Measurements from ENCODE around the gene ZNRF3.
A peak's percentile ranks its signal among the peaks of the same experiment; 100 is the strongest.
"Not testable (repeated sequence)": the region's sequence is repeated elsewhere in the genome, so short reads cannot be mapped to it uniquely, and the experiment has no call there.

ZNRF3 gene

DNA sequence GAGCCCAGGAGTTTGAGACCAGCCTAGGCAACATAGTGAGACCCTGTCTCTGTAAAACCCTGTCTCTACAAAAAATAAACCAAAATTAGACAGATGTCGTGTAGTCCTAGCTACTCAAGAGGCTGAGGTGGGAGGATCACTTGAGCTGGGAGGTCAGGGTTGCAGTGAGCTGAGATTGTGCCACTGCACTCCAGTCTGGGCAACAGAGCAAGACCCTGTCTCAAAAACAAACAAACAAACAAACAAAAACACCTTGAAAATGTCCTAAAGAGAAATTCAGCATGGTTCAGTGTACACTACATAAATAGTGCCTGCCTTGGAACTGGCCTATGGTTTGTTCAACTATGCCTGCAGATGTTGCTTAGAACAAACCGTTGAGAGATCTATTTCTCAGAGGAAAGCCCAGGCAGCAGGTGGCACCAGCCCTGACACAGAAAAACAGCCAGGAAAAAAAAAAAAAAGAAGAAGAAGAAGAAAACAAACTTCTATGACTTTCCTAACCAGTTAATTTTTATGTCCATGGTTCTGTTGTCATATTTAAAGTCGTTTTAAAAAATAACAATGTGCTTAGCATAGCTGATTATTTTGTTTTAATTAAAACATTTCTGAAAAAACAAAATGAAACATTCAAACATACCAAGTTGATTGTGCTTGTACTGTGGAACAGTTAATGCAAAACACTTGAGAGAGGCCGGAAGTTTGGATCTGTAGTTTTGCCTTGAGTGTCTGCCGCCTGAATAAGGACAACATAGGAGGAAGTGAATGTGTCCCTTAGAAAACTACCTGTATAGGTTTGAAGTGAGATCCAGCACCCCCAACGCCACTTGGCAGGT lies 194.9 kb downstream of the ZNRF3 start:
- intact Hi-C loops (cut with DNase I): no loop called here

DNA sequence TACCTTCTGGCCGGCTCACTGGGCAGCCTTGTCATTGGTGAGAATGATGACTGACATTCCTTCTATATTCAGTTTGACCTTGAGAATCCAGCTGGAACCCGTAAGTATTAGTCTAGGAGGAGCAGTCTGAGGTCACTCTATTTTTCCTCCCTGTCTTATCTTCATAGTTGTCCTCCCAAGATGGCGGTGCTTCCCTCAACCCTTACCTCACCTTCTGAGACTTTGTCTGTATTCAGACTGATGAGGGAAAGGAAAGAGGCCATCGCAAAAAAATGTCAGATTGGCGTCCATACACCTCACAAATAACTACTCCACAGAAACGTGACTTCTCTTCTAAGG lies 195.5 kb downstream of the ZNRF3 start:
- DNase-seq: no peak
- intact Hi-C loops (cut with DNase I): no loop called here

More for the DNA sequence above, 194.9 kb downstream of the ZNRF3 start:
- DNase-seq: no peak

DNA sequence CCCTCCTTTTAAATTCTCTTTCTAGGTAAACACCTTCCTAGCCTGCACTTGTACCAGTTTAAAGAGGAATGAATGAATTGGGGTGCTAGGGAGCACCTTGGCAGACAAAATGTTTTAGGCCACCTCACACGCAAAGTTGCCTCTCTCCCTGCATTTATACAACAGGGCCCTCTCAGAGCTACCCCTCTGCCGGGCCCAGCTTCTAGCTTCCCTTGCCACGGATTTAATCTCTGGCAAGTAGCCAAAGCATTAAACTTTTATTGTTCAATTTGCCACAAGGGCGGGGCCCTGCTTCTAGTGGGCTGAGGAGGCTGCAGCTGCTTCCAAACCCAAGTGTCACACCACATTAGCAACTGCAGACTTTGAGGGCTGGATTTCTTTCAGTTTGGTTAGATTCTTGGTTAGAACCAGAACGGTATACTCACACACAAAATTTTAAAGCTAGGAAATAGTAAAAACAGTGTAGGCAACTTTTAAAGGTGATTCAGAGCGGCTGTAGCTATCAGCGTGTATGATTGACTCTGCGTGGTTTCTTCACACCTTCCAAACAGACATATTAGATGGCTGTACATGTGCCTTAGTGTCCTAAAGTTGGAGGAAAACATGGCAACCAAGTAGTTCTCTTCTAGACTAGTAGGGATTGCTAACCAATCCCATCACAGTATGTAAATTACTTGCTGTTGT lies 196.0 kb downstream of the ZNRF3 start:
- intact Hi-C loops (cut with DNase I): no loop called here
- no peak for DNase-seq

DNA sequence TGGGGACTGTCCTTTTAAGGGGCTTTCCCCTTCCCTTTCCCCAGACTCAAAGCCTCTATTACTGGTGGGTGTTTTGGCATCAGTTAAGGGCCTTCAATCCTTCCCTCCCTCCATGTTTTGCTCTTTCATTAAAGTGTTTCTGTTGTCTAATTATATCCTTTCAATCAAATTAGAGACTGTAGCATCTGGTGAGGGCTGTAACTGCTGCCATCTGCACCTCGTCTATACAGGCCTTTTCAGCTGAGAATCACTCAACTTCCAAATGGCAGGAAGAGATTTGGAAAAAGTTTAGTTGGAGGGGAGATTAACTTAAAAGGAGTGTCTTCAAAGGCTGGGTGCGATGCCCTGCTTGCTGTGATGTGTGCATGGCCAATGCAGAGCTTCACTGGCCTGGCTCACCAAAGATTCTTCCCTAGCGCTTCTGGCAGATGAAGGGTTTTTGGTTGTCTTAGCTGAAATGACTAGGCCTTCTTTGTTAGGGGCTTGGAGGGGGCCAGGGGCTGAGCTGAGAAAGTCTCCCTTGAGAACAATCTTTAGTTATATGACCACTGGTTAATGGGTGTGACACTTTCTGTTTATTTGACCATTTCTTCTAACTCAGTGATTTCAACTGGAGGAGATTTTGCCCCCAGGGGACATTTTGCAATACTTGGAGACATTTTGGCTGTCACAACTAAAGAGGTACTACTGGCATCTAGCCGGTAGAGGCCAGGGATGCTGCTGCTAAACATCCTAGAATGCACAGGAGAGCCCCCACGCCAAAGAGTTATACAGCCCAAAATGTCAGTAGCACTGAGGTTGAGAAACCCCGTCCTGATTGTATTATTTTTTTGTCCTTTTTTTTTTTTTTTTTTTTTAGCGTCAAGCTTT lies 197.0 kb downstream of the ZNRF3 start:
- DNase-seq: no peak
- intact Hi-C loops (cut with DNase I): no loop called here

DNA sequence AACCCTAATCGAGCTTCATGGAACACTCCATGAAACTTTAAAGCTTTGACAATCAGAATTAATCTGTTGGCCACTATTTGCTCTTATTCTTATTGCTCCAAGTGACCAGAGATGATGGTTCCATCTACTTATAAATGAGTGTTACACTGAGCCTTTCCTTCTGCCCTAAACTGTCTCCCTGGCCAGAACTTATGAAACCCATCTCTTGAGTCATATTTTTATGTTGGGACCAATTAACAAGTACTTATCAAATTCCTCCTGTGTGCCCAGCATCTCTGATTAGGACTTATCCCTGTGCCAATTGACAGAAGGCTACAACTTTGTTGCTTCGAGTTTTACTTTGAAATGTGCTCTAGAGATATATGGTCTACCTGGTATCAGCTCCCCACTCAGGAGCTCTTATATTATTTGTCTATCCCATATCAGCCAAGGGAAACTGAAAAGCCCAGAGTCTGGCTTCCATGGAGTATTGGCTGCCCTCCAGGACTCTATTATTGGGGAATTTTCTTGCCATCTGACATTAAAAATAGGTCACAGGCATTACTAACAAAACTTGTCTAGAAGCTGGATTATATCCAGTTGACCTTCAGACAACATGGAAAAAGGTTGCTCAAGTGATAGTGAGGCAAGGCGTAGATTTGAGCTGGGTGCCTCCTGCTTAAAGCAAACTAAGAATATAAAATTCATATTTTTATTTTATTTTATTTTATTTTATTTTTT lies 198.3 kb downstream of the ZNRF3 start:
- DNase-seq: no peak
- intact Hi-C loops (cut with DNase I): no loop called here

DNA sequence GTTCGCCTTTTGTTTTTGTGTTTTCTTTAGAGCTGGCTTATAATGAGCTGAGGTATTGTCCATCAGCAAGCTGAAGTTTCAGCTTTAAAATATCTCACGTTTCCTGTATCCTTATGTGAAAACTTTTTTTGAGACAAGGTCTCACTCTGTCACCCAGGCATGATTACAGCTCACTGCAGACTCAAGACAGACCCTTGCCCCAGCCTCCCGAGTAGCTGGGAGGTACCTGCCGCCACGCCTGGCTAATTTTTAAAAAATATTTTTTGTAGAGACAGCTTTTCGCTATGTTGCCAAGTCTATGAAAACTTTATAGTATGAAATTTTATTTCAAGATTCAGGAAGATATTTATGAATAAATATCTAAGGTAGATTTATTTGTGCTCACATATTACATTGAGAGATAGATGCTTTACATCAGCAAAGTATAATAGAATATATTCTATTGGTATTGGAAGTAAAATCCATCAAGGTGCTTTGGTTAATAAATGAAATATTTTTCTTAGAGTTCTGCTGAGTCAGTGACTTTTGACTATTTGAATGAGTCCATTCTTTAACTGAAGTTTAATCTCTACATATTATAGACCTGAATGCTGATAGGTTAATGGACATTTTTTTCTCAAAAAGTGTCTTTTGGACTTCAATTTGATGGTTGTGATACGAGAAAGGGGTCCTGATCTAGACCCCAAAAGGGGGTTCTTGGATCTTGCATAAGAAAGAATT lies 199.6 kb downstream of the ZNRF3 start:
- no peak for DNase-seq
- intact Hi-C loops (cut with DNase I): no loop called here

DNA sequence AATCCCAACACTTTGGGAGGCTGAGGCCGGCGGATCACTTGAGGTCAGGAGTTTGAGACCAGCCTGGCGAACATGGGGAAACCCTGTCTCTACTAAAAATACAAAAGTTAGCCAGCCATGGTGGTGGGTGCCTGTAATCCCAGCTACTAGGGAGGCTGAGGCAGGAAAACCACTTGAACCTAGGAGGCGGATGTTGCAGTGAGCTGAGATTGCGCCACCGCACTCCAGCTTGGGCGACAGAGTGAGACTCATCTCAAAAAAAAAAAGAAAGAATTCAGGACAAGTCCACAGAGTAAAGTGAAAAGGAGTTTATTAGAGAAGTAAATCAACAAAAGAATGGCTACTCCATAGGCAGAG lies 200.2 kb downstream of the ZNRF3 start:
- intact Hi-C loops (cut with DNase I); DNase-seq: not testable (repeated sequence)

DNA sequence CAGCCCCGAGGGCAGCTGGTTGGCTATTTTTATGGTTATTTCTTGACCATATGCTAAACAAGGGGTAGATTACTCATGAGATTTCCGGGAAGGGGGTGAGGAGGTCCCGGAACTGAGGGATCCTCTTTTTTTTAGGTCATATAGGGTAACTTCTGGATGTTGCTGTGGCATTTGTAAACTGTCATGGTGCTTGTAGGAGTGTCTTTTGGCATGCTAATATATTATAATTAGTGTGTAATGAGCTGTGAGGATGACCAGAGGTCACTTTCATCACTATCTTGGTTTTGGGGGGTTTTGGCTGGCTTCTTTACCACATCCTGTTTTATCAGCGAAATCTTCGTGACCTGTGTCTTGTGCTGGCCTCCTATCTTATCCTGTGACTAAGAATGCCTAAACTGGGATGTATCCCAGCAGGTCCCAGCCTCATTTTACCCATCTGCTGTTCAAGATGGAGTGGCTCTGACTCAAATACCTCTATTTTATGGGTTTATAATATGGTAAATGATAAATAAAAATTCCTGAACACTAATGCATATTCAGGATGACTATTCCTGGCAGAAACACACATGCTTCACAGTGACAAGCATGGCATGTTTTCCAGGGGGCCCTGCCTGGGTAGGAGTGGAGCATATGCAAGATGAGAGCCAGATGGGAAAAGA lies 200.7 kb downstream of the ZNRF3 start:
- DNase-seq: no peak
- intact Hi-C loops (cut with DNase I): no loop called here

DNA sequence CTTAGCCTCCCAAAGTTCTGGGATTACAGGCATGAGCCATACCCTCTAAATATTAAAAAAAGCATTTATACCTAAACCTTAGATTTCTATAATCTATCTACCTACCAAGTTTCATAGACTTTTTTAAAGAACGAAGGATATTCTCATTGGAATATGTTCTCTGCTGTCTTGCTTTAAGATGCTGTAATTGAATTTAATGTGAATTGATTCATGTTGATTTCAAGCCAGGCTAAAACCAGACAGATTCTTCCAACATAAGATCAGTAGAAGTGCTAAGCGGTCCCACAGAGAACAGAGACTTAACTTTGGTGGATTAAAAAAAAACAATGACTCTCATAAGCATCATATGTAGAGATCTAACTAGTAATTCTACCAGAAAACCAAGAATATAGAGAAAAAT lies 203.6 kb downstream of the ZNRF3 start:
- intact Hi-C loops (cut with DNase I): no loop called here
- no peak for DNase-seq

DNA sequence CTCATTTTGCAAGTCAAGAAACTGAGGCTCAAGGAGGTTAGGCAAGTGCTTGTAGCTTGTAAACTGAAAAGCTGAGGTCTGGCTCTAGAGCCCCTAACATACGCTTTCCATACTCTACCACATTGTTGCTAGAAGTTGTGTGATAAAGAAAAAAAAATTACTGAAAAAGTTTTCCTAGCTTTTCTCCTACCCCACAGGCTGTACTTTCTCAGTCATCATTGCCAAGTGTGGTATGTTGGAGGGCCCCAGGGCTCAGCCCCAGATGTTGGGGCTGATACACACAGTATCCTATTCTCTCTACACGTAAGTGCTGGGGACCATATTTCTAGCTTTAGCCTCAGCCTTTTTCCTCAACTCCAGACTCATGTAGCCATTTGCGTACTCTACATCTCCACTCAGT lies 205.4 kb downstream of the ZNRF3 start:
- no peak for DNase-seq
- intact Hi-C loops (cut with DNase I): no loop called here

DNA sequence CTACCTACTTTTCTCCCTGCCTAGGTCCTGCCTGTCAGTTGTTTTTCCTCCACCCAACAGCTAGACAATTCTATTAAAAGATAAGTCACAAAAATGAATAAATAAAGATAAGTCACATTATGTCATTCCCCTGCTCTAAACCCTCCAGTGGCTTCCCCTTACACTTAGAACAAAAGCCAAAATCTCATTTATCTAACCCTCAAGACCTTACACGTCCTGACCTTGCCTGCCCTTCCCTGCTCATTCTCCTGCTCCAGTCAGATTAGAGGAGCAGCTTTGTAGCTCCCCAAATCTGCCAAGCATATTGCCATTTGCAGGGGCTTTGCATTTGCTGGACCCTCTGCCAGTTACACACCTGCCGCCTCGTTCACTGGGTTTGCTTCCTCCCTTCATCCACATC lies 206.1 kb downstream of the ZNRF3 start:
- no peak for DNase-seq
- intact Hi-C loops (cut with DNase I): no loop called here

DNA sequence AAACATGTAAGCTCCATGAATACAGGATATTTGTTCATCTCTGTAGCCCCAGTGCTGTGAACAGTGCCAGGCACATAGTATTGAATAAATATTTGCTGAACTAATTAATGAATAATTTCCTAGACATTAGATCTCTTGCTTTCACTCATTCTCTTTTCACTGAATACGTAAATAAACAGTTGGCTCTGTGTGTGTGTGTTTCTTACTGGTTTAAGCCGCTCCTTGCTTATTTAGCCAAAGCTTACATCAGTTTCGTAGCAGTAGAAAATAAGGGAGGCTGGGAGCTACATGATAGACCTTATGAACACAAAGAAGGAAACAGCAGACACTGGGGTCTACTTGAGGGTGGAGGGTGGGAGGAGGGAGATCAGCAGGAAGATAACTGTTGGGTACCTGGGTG lies 206.7 kb downstream of the ZNRF3 start:
- no peak for DNase-seq
- intact Hi-C loops (cut with DNase I): no loop called here

DNA sequence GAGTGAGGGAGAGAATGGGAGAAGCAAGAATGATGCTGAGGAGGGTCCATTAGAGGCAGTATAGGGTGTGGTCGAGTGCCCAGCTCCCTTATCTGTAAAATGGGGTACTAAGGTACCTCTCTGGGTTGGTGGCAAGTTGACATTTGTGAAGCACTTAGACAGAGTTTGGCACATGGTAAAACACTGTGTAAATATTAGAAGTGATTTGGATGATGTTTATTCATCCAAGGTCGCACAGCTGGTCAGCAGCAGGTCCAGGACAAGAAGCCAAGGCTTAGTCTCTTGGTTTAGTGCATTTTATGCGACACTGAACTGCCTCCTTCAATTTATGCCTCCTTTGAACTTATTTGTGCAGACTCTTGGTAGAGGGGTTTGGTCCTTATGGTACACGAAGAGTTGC lies 208.9 kb downstream of the ZNRF3 start:
- intact Hi-C loops (cut with DNase I): no loop called here
- DNase-seq: no peak

DNA sequence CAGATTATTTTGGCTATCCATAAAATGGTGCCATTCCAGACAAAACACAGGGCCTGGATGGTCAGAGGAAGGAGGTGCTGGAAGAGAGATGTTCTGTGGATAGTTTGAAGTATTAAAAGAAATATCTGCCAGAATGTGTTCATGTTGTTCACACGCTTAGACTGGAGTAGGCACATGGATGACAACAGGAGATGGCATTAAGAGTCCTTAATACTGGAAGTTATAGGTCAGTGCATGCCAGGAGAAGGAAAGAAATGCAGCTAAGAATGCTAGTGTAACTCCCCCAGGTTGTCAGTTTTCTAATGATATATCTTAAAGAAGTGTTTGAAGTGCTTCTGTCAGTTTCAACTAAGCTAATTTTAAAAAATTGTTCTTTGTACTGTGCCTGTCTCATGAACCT lies 209.7 kb downstream of the ZNRF3 start:
- no peak for DNase-seq
- intact Hi-C loops (cut with DNase I): no loop called here

DNA sequence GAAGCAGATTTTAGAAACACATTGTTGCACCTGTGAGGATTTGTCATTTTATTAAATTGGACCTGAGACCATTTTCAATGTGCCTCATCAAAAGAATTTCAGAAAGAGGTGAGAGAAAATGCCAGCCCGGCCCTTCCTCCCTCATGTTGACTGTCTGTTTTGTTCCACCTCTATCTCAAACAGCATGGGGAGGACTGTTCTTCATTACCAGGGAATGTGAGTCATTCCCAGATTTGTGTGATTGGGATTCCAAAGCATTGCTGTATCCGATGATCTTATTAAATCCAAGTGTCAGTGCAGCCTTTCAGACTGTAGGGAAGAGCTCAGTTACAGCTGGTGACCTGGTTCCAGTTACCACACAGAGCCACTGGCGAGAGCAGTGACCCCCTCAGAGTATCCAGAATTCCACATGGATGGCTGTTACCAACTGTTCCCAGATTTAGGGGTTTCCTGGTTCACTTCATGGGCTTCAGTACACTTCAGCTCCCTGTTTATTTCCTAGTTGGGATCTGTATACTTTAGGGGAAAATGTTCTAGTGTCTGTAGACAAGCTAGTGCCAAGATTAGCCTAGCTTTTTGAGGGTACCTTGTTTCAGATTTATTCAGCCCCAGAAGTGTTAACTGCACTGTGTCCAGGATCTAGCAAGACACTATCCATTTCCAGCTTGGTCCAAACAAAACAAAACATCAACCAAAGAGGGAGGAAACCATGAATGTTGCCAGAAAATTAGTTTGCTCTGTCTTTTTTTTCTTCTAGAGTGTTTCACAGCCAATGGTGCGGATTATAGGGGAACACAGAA lies 210.3 kb downstream of the ZNRF3 start:
- DNase-seq: no peak
- intact Hi-C loops (cut with DNase I): no loop called here

DNA sequence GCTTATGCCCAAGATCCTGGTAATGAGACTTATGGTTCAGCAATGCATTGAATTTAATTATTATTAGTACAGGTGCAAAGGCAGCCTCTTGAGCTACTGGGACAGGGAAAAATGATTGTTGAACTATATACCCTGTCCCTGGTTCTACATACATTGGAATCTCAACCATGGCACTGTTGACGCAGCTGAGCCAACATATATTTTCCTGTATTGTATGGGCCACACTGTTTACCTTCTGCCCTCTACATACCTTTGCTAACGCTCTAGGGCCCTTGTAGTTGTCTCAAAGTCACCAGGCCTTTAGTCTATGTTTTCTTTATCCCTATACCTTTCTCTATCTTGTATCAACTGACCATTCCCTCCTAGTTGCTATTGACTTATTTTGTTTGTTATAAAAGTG lies 212.1 kb downstream of the ZNRF3 start:
- intact Hi-C loops (cut with DNase I): no loop called here
- no peak for DNase-seq

DNA sequence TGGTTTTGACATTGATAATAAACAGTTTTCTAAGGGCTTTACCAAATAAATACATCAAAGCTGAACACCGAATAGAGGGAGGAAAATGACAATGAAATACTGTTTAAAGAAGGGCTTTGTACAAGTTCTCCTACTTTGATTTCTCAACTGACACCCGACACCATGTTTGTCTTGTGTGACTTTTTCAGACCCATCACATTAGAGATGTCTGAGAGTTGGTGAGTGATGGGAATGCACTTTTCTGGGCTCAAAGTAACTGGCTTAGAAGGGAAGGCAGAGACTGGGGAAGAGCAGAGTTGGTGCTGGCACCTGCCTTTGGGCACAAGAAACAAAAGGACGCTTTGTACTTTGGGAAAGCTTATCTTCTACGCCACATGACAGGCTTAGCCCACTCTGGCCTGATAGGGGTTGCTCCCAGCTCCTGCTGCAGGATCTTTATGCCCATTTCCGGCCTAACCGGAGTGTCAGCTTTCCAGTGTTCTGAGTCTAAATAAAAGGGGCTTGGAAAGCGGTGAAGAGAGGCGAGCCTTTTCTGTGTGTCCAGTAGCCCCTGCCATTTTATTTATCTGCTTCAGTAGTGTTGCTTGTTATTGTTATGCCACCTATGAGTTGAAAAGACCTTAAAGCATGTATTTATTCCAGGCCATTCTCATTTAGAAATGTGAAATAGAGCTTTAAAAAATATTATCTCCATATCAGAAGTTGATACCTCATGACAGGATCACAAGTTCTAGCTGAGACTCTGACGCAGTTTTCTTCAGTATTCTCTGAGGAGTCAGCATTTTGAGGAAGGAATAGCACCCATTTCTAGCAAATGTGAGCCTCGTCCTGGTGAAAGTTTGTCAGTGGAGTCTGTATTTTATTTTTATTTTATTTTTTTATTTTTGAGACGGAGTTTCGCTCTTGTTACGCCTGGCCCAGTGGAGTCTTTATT lies 213.6 kb downstream of the ZNRF3 start:
- DNase-seq: peak in 1 of 10 donors; percentile 18
- intact Hi-C loops (cut with DNase I): loop anchor here (2.0 kb wide), 1 partner anchor 20 kb away; no protein-coding TSS in a partner anchor

DNA sequence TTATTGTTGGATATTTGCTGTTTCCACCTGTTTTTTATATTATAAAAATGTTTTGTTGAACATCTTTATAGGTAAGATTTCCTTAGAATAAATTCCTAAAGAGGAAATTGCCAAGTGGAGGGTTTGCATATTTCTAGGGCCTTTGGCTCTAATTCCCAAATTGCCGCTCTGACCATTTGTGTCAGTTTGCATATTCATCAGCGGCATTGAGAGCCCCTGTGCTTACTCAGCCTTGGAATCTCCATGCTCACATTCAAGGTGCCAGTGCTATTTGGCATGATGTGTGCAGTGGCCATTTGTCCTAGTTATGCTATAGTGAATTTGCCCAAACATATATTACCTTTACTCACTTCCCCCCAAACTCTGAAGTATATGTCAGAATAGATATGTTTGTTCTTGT lies 214.9 kb downstream of the ZNRF3 start:
- DNase-seq: no peak
- intact Hi-C loops (cut with DNase I): no loop called here

Measured in posterior cingulate gyrus (tissue), 11 donors.